HK-2 (cell line): ENCODE measurements around the gene CD70.
"Not testable (repeated sequence)": the region's sequence is repeated elsewhere in the genome, so short reads cannot be mapped to it uniquely, and the experiment has no call there.

Source experiments
- DNase-seq: peaks from one replicate; pipeline ENCODE4 v3.0.0-alpha.2; 2018; ENCODE audit not compliant: unreplicated experiment

CD70 gene

GRCh38 chr19:6570764-6571163 is 20.2 kb downstream of the CD70 start:
- no peak for DNase-seq

GRCh38 chr19:6568816-6569215 is 22.1 kb downstream of the CD70 start:
- no peak for DNase-seq

DNA sequence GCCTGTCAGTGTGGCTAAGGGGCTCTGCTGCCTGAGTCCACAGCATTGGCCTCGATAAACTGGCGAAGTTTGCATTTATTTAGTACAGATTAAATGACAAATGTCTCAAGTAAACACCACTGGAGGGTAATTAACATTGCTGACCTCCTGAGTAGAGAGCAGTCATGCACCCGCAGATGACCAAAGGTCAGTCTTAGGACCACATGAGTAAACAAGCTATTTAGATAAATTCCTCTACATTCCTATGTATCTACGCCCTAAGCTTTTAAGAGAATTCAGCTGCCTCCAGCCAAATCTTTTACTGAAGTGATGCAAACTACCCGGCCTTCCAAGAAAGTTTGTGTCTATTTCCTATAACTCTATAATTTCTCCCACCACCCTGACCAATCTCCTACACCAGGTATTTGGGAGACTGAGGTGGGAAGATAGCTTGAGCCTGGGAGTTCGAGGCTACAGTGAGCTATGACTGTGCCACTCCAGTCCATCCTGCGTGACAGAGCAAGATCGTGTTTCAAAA is 22.9 kb downstream of the CD70 start:
- DNase-seq = no peak

- not testable (repeated sequence) for DNase-seq
These were observed 24.2 kb downstream of the CD70 start for GRCh38 chr19:6566727-6567126.

DNA sequence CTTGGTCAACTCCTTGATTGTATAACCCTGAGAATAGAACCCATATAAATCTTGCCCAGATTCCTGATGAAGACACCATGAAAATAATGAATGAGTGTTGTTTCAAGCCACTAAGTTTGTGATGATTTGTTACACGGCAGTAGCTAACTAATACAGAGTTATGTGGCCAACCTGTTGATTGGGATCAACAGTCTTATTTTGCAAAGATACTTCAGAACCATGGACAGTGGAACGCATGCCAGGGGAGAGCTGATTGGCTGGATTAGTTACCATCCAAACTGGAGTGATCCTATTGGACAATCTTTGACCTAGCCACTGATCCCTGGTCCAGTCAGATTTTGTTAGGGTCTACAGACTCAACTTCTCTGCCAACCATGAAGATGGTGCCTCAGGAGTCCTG is 26.6 kb downstream of the CD70 start:
- DNase-seq = no peak

DNA sequence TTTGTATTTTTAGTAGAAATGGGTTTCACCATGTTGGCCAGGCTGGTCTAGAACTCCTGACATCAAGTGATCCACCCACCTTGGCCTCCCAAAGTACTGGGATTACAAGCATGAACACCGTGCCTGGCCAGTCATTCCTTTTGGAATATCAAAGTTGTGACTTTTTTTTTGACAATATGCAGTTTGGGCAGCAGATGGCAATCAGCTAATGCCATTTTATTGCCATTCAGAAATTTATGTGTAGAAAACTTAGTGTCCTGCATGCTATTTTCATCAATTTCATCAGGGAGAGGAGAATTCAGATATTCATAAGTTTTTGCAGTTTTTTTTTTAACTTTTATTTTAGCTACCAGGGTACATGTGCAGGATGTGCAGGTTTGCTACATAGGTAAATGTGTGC is 28.5 kb downstream of the CD70 start:
- not testable (repeated sequence) for DNase-seq

GRCh38 chr19:6556480-6557195 is 34.3 kb downstream of the CD70 start:
- no peak for DNase-seq

- no peak for DNase-seq
These were observed 34.9 kb downstream of the CD70 start for GRCh38 chr19:6556043-6556449.

DNA sequence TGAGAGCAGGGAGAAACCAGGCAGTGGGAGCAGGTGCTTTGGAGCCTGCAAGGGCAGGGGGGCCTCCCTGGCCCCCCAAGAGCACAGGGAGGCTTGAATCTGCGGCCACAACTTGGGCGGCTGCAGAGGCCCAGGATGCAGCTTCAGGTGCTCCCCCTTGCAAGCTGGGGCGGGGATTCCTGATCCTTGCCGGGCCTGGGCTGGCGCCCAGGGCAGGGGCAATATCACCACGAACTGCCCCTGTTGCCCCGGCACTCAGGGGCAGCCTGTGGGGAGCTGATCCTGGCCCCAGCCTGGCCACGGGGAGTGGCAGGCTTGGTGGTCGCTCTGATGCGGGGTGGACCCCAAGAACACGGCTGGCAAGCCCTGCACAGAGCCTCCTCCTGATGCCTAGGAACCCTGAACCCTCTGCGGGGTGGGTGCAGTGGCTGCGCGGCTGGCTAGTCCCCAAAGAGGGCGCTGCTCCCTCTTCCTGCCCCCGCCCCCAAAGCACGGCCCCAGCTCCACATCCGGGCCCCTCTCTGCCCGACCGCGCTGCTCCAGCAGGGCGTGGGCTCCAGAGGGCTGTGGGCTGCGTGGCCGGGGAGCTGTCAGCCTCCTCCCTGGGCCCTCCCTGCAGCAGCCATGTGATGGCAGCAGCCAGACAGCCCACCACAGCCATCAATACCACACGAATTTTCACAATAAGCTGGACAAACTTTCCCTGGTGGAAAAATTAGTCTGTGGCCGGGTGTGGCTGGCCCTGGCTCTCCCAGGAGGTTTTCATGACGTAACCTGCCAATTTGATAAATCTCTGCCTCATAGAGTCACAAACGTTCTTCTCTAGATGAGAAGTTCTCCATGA is 39.1 kb downstream of the CD70 start:
- DNase-seq = no peak

- no peak for DNase-seq
These were observed 39.9 kb downstream of the CD70 start for GRCh38 chr19:6551091-6551490.

GRCh38 chr19:6550679-6551078 is 40.3 kb downstream of the CD70 start:
- DNase-seq = not testable (repeated sequence)

- DNase-seq = no peak
These were observed 47.0 kb downstream of the CD70 start for GRCh38 chr19:6543866-6544347.

GRCh38 chr19:6540918-6541689 is 49.8 kb downstream of the CD70 start:
- no peak for DNase-seq

- DNase-seq = no peak
These were observed 51.4 kb downstream of the CD70 start for GRCh38 chr19:6539514-6539913.
